Glutamatergic neuron (in vitro differentiated cells): Measurements from ENCODE around the gene KRT37. TPM values are rescaled to one million over a fixed set of nuclear protein-coding genes. Genes with fewer than 3 reads are reported as not detected.
"Not testable (repeated sequence)": the region's sequence is repeated elsewhere in the genome, so short reads cannot be mapped to it uniquely, and the experiment has no call there.

Experiments
- DNase-seq: peaks from one replicate; pipeline ENCODE4 v3.0.0; 2022
- H3K27ac Mint-ChIP-seq: one replicate; pipeline ENCODE4 v1.8.0; 2020; ENCODE audit warnings: mild to moderate bottlenecking, mixed read lengths, inconsistent platforms; ENCODE audit not compliant: unreplicated experiment
- H3K27me3 Mint-ChIP-seq: one replicate; pipeline ENCODE4 v1.8.0; 2020; ENCODE audit warnings: mild to moderate bottlenecking, moderate library complexity, mixed read lengths, inconsistent platforms; ENCODE audit not compliant: unreplicated experiment
- H3K36me3 Mint-ChIP-seq: one replicate; pipeline ENCODE4 v1.8.0; 2020; ENCODE audit warnings: mild to moderate bottlenecking, mixed read lengths, inconsistent platforms; ENCODE audit not compliant: unreplicated experiment
- H3K4me1 Mint-ChIP-seq: one replicate; pipeline ENCODE4 v1.8.0; 2020; ENCODE audit warnings: mild to moderate bottlenecking, low read depth, mixed read lengths, inconsistent platforms; ENCODE audit not compliant: unreplicated experiment
- H3K4me3 Mint-ChIP-seq: one replicate; pipeline ENCODE4 v1.8.0; 2020; ENCODE audit warnings: mild to moderate bottlenecking, mixed read lengths, inconsistent platforms; ENCODE audit not compliant: unreplicated experiment
- H3K9me3 Mint-ChIP-seq: one replicate; pipeline ENCODE4 v1.8.0; 2020; ENCODE audit warnings: mild to moderate bottlenecking, moderate library complexity, mixed read lengths, inconsistent platforms; ENCODE audit not compliant: unreplicated experiment
- total RNA-seq: library from RNA; stranded (reverse); fragmentation: NEBNext Ultra II Directional; extraction: Animal tissue kit (Norgen Biotek cat#: 25700); gene quantifications from one replicate; pipeline ENCODE4 v1.2.1, GENCODE V29; 2021; ENCODE audit not compliant: unreplicated experiment
- TF ChIP-seq, protein P1 (sequence below): fragments of 200-600 bp; sonication (generic); IDR thresholded peaks from one replicate; pipeline ENCODE4 v1.5.0; 2021; ENCODE audit not compliant: partially characterized antibody, unreplicated experiment

KRT37 gene
- total RNA-seq, 1 donor from 2014 or later = not detected

DNA sequence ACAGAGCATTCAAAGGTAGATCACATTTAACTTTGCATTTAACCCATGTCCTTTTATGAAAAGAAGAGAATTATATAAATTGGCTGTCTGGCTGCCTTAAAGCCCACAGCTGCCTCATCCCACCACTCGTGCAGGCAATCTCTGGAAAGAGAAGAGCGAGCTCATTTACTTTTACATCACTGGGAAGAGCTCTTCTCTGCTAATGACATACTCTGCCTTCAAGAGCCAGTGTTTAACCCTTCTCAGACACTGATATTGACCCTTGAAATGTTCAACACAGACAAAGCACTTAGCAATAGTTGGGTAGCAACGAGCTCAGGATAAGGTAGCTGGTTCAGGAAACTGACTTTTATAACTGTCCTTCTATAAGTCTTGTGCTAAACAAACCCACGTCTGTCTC lies 9.6 kb upstream of the KRT37 start:
- H3K27me3 Mint-ChIP-seq = no peaks in the 10 kb centered on the region
- H3K36me3 Mint-ChIP-seq = no peaks in the 10 kb centered on the region

GRCh38 chr17:41433586-41433985 lies 9.2 kb upstream of the KRT37 start:
- Mint-ChIP-seq H3K4me3 (no peak overlapping the region), H3K4me1 (no peaks in the 10 kb centered on the region), H3K36me3 (no peaks in the 10 kb centered on the region), H3K9me3 (no peaks in the 10 kb centered on the region), H3K27me3 (no peaks in the 10 kb centered on the region), H3K27ac (no peak overlapping the region)
- TF ChIP-seq, protein P1, sequence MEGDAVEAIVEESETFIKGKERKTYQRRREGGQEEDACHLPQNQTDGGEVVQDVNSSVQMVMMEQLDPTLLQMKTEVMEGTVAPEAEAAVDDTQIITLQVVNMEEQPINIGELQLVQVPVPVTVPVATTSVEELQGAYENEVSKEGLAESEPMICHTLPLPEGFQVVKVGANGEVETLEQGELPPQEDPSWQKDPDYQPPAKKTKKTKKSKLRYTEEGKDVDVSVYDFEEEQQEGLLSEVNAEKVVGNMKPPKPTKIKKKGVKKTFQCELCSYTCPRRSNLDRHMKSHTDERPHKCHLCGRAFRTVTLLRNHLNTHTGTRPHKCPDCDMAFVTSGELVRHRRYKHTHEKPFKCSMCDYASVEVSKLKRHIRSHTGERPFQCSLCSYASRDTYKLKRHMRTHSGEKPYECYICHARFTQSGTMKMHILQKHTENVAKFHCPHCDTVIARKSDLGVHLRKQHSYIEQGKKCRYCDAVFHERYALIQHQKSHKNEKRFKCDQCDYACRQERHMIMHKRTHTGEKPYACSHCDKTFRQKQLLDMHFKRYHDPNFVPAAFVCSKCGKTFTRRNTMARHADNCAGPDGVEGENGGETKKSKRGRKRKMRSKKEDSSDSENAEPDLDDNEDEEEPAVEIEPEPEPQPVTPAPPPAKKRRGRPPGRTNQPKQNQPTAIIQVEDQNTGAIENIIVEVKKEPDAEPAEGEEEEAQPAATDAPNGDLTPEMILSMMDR = no peak
- no peak for DNase-seq

More for the DNA sequence above, 9.6 kb upstream of the KRT37 start:
- no peak overlapping the region for H3K27ac Mint-ChIP-seq
- no peaks in the 10 kb centered on the region for H3K4me1 Mint-ChIP-seq
- DNase-seq = no peak
- H3K4me3 Mint-ChIP-seq = no peak overlapping the region
- no peaks in the 10 kb centered on the region for H3K9me3 Mint-ChIP-seq
- TF ChIP-seq, protein P1 = no peak

- H3K9me3 Mint-ChIP-seq, H3K27me3 Mint-ChIP-seq, H3K27ac Mint-ChIP-seq, H3K36me3 Mint-ChIP-seq, H3K4me1 Mint-ChIP-seq, DNase-seq, H3K4me3 Mint-ChIP-seq: not testable (repeated sequence)
These were observed 6.0 kb upstream of the KRT37 start for GRCh38 chr17:41430376-41430775.

- Mint-ChIP-seq H3K27me3 (no peaks in the 10 kb centered on the region), H3K4me3 (no peak overlapping the region), H3K4me1 (no peaks in the 10 kb centered on the region), H3K36me3 (no peaks in the 10 kb centered on the region), H3K27ac (no peak overlapping the region), H3K9me3 (no peaks in the 10 kb centered on the region)
- TF ChIP-seq, protein P1 = no peak
- DNase-seq = no peak
These were observed 5.3 kb upstream of the KRT37 start for GRCh38 chr17:41429667-41430066.

- H3K4me3 Mint-ChIP-seq = no peak overlapping the region
- H3K4me1 Mint-ChIP-seq = no peaks in the 10 kb centered on the region
- DNase-seq = no peak
- TF ChIP-seq, protein P1 = no peak
- H3K27ac Mint-ChIP-seq = no peak overlapping the region
- no peaks in the 10 kb centered on the region for H3K36me3 Mint-ChIP-seq
- no peaks in the 10 kb centered on the region for H3K9me3 Mint-ChIP-seq
- H3K27me3 Mint-ChIP-seq = no peaks in the 10 kb centered on the region
These were observed 4.4 kb upstream of the KRT37 start for GRCh38 chr17:41428591-41429291.

GRCh38 chr17:41422586-41422985 lies 1.8 kb downstream of the KRT37 start:
- H3K27me3 Mint-ChIP-seq, H3K27ac Mint-ChIP-seq, H3K4me1 Mint-ChIP-seq: not testable (repeated sequence)

More at GRCh38 chr17:41422586-41422985, 1.8 kb downstream of the KRT37 start:
- H3K36me3 Mint-ChIP-seq, DNase-seq, H3K4me3 Mint-ChIP-seq, H3K9me3 Mint-ChIP-seq: not testable (repeated sequence)
